ENCODE data around the gene SOX13.

SOX13 gene

DNA sequence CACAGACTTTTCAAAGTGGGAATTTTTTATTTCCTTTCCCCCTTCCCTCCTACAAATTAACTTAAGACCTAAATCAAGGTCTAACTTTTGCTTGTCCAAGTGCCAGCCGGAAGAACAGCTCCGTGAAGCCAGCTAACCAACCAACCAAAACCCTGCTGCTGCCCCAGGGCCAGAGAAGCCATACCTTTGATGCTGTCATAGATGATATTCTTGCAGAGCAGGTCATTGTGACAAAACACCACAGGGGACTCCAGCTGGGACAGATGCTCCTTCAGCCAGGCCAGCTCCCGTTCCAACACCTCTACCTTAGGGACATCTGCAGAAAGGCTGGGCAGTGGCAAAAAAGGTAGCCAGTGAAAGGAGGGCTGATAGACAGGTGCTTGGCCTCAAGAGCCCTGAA is 68.2 kb downstream of the SOX13 start:
- Histone ChIP-seq H3K4me3 (ENCODE audit: low read length) (no peak overlapping the region), H3K36me3 (ENCODE audit: insufficient read depth, low read length) (peaks cover 10% of the 10 kb centered on the region), H2AFZ (ENCODE audit: low read depth, low read length) (no peak overlapping the region), H3K9me3 (ENCODE audit: low read length) (peaks cover 5% of the 10 kb centered on the region), H3K27me3 (ENCODE audit: insufficient read depth, low read length) (no peaks in the 10 kb centered on the region), H3K4me1 (ENCODE audit: insufficient read depth, low read length) (no peaks in the 10 kb centered on the region)

DNA sequence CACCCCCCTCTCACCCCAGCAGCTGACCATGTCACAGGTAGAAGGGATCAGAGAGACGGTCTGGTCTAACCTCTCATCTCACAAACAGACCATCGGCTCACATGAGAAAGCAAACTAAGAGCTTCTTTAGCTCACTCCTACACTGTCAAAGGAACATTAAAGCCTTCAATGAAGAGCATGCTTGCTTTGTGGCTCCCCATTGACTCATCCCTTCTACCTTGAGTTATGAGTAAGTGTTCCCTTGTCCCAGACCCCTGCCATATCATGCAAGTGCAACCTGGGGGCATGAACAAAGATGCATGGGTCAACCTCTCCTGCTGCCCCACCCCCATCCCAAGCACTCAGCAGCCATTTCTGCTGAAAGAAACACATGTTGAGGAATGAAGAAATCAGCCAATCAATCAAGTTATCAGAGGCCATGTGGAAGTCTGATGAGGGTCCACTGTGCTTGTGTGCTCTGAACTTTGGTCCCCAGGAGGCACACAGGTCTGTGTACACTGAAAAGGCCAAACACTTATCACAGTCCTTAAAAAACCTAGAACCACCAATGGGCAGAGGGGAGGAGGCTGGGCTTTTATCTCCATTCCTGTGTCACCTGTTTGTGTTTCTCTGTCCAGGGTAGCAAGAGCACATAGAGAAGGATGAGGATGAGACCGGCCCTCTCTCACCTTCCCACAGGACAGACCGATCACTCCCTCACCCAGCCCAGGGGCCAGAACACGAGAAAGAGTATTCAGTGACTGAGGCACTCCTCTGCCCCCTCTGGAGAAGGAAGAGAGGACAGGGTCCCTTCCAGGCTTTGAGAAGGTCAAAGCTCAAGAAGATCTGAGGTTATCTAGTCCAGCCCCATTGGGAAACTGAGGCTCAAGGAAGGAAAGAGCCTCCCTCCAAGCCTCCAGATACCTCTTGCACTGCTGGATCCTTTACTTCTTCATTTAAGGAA is 69.4 kb downstream of the SOX13 start:
- Histone ChIP-seq H3K36me3 (ENCODE audit: insufficient read depth, low read length) (peaks cover 10% of the 10 kb centered on the region), H3K9me3 (ENCODE audit: low read length) (peaks cover 5% of the 10 kb centered on the region), H3K27me3 (ENCODE audit: insufficient read depth, low read length) (no peaks in the 10 kb centered on the region), H3K4me1 (ENCODE audit: insufficient read depth, low read length) (no peaks in the 10 kb centered on the region), H2AFZ (ENCODE audit: low read depth, low read length) (no peak overlapping the region), H3K4me3 (ENCODE audit: low read length) (no peak overlapping the region)

DNA sequence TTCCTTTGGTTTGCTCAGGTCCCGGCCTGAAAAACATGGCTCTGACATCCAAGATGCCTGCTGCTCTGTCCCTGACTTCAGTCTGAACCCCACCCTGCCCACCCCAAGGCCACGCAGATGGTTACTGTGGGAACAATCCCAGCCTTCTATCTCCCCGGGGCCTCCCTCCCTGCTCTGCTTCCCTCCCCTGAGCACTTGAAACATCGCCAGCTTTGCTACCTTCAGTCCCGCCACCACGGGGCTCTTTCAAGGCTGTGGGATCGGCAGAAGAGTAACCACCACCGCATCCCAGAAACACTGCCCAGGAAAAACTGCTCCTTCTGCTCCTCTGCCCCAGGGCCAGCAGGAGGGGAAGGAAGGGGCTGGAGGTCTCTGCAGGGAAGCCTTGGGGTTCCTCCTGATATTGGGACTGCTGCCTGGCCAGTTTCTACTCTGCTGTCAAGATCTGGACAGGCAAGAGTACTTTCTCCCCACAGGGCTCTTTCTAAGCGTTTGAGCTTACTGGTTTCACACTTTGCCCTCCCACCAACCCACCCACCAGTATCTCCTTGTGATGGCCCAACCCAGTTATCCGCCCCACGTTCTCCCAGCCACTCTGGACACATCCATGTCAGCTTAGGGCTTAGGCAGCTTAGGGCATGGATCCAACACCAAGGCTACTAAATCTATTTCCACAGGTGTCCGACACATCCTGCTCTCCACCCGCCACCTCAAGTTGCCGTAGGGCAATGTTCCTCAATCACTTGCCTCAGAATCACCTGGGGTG is 70.5 kb downstream of the SOX13 start:
- peaks cover 5% of the 10 kb centered on the region for H3K9me3 ChIP-seq (ENCODE audit: low read length)
- peaks cover 11% of the 10 kb centered on the region for H3K4me1 ChIP-seq (ENCODE audit: insufficient read depth, low read length)
- H3K27me3 ChIP-seq (ENCODE audit: insufficient read depth, low read length), result no peaks in the 10 kb centered on the region
- H2AFZ ChIP-seq (ENCODE audit: low read depth, low read length), result no peak overlapping the region
- no peak overlapping the region for H3K4me3 ChIP-seq (ENCODE audit: low read length)
- H3K36me3 ChIP-seq (ENCODE audit: insufficient read depth, low read length), result peaks cover 10% of the 10 kb centered on the region

DNA sequence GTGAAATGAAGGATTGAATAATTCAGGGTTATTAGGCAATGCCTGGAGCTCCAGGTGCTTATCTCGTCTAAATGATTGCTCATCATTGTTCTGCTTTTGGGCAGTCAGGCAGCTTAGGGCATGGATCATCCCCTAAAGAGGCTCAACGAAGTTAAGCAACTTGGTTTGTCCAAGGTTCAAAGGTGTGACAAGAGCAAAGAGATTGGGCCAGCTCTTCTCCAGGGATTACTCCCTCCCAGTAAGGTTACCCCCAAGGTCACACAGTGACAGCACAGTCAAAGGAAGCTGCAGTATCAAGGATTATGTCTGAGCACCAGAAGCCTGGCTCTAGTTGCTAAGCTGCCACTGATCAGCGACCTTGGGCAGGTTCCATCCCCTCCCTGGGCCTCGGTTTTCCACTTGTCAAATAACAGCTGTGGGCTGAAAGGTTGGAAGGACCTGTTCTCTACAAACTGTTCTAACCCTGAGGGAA is 72.2 kb downstream of the SOX13 start:
- Histone ChIP-seq H2AFZ (ENCODE audit: low read depth, low read length) (no peak overlapping the region), H3K36me3 (ENCODE audit: insufficient read depth, low read length) (peaks cover 6% of the 10 kb centered on the region), H3K27me3 (ENCODE audit: insufficient read depth, low read length) (no peaks in the 10 kb centered on the region)

DNA sequence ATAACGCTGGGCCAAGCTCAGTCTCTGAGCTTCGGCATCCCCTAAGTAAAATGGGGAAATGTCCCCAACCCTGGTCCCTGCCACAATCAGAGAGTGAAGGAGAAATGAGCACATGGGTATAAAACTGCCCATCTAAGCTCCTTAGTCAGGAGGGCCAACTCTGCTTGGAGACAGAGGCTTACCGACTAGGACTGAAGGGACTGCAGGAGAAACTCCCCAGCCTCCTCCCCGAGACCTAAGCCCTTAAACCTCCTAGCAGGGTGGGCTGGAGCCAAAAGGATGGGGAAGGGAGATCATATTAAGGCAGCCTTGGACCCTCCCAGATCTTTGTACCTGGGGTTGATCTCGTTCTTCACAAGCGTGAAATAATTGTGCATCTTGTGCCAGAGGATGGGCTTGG is 73.4 kb downstream of the SOX13 start:
- Histone ChIP-seq H3K27me3 (ENCODE audit: insufficient read depth, low read length) (no peaks in the 10 kb centered on the region), H3K4me3 (ENCODE audit: low read length) (no peak overlapping the region), H2AFZ (ENCODE audit: low read depth, low read length) (no peak overlapping the region), H3K36me3 (ENCODE audit: insufficient read depth, low read length) (peaks cover 4% of the 10 kb centered on the region), H3K4me1 (ENCODE audit: insufficient read depth, low read length) (peaks cover 19% of the 10 kb centered on the region), H3K9me3 (ENCODE audit: low read length) (no peaks in the 10 kb centered on the region)

More for the DNA sequence above, 72.2 kb downstream of the SOX13 start:
- Histone ChIP-seq H3K4me1 (ENCODE audit: insufficient read depth, low read length) (peaks cover 15% of the 10 kb centered on the region), H3K9me3 (ENCODE audit: low read length) (no peaks in the 10 kb centered on the region), H3K4me3 (ENCODE audit: low read length) (no peak overlapping the region)

DNA sequence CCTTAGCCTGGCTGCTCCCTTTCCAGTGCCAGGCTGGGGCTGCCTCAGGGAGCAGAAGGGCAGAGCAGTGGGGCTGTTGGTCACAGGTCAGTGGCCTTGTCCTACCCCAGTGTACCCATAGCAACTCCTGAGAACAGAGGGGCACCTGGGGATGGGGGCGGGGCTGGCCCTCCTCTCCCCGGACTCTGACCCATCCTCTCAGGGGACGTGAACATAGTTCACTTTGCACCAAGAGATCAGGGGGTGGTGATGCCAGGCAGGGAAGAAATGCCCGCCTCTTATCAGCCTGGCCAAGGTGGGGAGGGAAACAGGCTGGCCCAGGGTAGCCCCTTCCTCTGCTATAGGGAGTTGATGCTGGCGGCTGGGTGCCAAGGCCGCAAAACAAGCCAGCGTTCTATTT is 74.0 kb downstream of the SOX13 start:
- H3K9me3 ChIP-seq (ENCODE audit: low read length), result no peaks in the 10 kb centered on the region
- no peak overlapping the region for H2AFZ ChIP-seq (ENCODE audit: low read depth, low read length)

DNA sequence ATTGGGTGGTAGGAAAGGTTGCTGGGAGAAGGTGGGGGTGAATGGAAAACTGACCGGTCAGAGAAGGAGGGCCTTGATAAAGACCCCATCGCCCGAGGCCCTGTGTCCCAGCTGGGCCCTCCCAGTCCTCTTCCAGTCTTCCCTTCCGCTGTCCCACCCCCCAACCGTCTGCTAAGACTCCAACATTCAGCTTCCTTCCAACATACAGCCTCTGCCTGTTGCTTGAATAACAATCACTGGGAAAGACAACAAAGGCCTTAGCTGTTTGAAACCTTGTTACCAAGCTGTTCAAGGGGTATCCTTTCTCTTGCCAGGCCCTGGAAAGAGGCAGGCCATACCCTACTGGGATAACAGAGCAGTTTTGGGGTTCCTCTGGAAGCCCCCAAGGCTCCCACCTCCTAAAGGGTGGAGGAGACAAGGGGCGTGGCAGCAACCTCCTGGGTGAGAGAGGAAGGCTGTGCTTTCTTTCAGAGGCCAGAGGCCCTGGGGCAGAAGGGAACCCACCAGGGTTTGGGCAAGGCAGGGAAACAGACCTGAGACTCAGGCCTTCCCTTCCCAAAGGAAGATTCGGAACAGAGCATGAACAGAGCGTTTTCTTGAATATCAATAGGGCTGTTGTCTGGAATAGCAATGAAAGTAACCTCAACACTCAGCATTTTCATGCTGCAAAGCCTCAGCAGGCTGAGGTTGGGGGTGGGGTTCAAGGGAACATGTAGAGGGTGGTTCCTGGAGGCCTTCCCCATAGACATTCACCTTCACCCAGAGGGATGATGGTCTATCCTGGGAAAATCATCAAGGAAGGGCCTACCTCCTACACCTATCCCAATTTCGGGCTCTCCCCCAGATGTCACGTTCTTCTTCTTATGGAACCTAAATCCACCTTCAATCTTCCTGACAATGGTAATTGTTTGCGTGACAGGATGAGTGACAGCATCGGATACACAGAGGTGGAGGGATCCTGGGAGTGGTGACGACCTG is 74.8 kb downstream of the SOX13 start:
- Histone ChIP-seq H3K4me1 (ENCODE audit: insufficient read depth, low read length) (peaks cover 23% of the 10 kb centered on the region), H3K4me3 (ENCODE audit: low read length) (no peak overlapping the region), H3K27me3 (ENCODE audit: insufficient read depth, low read length) (no peaks in the 10 kb centered on the region), H2AFZ (ENCODE audit: low read depth, low read length) (no peak overlapping the region), H3K9me3 (ENCODE audit: low read length) (no peaks in the 10 kb centered on the region), H3K36me3 (ENCODE audit: insufficient read depth, low read length) (peaks cover 3% of the 10 kb centered on the region)

More for the DNA sequence above, 74.0 kb downstream of the SOX13 start:
- Histone ChIP-seq H3K4me3 (ENCODE audit: low read length) (no peak overlapping the region), H3K4me1 (ENCODE audit: insufficient read depth, low read length) (peaks cover 19% of the 10 kb centered on the region), H3K27me3 (ENCODE audit: insufficient read depth, low read length) (no peaks in the 10 kb centered on the region), H3K36me3 (ENCODE audit: insufficient read depth, low read length) (peaks cover 3% of the 10 kb centered on the region)

DNA sequence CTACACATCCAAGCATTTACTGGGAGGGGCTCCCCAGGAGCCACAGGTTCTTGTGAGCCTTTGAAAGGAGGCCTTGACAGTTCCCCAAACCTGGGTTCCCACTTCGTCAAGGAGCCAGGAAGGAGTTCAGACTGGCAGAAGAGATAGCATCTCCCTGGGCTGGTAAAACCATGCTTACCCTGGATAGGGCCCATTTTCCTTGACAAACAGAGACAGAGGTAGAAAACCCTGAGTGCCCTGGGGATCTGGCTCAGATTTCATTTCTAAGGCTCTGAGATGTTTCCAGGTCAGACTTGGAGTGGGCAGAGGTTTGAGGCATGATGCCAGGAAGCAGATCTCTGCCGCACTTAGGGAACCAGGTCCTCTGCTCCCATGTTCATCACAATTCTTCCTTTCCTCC is 76.2 kb downstream of the SOX13 start:
- Histone ChIP-seq H3K27me3 (ENCODE audit: insufficient read depth, low read length) (no peaks in the 10 kb centered on the region), H3K4me3 (ENCODE audit: low read length) (no peak overlapping the region), H2AFZ (ENCODE audit: low read depth, low read length) (no peak overlapping the region), H3K36me3 (ENCODE audit: insufficient read depth, low read length) (peaks cover 3% of the 10 kb centered on the region), H3K9me3 (ENCODE audit: low read length) (no peaks in the 10 kb centered on the region), H3K4me1 (ENCODE audit: insufficient read depth, low read length) (peaks cover 27% of the 10 kb centered on the region)

DNA sequence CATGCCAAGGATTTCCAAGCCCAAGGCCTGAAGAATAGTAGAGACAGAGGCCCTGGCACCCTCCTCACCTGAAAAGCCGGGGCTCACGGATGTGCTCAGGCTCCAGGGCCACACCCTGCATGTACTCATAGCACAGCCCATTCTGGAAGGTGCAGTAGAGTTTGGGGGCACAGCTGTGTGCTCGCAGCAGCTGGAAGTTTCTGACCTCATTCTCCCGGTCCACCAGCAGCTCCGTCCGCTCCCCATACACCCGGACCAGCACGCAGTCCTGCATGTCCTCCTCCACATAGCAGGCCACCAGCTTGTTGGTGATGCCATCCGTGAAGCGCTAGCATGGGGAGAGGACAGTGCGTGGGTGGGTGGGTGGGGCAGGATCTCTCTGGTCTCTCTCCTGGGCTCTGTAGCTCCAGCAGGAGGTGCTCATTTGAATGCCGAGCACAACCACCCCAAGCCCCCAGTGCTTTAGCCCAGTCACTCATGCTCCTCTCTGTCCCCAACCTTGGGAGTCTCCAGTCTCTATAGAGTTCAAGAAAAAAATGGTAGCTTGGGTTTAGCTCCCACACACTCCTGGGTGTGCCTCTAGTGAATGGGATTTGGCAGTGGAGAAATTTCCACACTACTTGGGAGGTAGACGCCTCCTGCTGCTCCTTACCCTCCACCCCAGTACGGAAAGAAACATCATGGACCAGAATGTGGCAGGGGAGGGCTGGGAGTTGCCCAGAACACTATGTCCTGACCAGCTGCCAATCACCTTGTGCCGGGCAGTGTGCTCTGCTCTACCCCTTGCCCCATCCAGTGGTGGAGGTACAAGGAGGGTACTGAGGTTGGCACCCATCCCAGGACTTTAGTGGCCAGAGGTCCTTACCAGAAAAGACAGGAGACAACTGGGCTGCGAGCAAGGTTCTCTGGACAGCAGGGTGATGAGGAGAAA is 77.0 kb downstream of the SOX13 start:
- no peak overlapping the region for H2AFZ ChIP-seq (ENCODE audit: low read depth, low read length)
- peaks cover 3% of the 10 kb centered on the region for H3K36me3 ChIP-seq (ENCODE audit: insufficient read depth, low read length)
- H3K4me1 ChIP-seq (ENCODE audit: insufficient read depth, low read length), result peaks cover 31% of the 10 kb centered on the region
- no peaks in the 10 kb centered on the region for H3K27me3 ChIP-seq (ENCODE audit: insufficient read depth, low read length)
- H3K9me3 ChIP-seq (ENCODE audit: low read length), result no peaks in the 10 kb centered on the region
- H3K4me3 ChIP-seq (ENCODE audit: low read length), result no peak overlapping the region

DNA sequence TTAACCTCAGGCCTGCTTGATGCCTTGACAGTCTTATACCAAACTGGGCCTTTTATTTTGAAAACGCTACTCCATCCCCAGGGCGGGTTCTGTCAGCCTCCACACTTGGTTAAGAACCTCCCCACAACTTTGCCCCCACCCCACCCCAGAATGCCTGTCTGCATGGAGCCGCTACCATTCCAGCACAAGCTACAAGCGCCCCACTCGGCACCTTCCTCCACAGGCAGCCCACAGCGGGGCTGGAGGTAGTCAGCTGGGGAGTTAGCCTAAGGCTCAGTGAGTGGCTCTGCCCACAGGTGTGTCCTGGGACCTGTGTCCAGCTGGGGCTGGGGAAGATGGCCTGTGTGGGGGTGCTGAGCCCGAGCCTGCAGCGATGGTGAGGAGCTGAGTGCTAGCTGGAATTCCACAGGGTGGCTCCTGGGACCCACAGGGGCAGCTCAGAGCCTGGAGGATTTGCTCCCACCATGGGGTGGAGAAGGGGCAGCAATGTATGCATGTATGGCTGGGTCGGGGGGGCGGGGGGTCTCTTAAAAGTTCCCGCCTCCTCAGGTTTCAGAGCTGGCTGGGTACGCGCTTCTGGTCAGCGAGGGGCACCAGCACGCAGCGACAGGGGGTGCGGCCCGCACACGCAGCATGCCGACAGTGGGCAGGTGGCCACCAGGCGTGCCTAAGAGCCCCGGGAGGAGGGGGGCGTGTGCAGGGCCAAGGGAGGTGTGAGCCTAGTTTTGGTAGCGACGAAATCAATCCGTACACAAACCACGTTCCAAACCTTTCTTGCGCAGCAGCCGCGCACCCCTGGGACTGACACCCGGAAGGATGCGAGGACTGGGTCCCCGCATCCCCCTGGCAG is 78.0 kb downstream of the SOX13 start:
- Histone ChIP-seq H3K27me3 (ENCODE audit: insufficient read depth, low read length) (no peaks in the 10 kb centered on the region), H3K36me3 (ENCODE audit: insufficient read depth, low read length) (no peaks in the 10 kb centered on the region), H3K4me3 (ENCODE audit: low read length) (peak overlapping the region; percentile 61), H3K9me3 (ENCODE audit: low read length) (no peaks in the 10 kb centered on the region), H3K4me1 (ENCODE audit: insufficient read depth, low read length) (peaks cover 31% of the 10 kb centered on the region), H2AFZ (ENCODE audit: low read depth, low read length) (peak overlapping the region; percentile 76)
